ENCODE data around the gene SLC23A2. TPM values are rescaled to one million over a fixed set of nuclear protein-coding genes. Genes with fewer than 3 reads are reported as not detected.
A peak's percentile ranks its signal among the peaks of the same experiment; 100 is the strongest.

The SLC23A2 gene
- total and polyA plus RNA-seq, 2 donors = 5.7 to 8.6 TPM

DNA sequence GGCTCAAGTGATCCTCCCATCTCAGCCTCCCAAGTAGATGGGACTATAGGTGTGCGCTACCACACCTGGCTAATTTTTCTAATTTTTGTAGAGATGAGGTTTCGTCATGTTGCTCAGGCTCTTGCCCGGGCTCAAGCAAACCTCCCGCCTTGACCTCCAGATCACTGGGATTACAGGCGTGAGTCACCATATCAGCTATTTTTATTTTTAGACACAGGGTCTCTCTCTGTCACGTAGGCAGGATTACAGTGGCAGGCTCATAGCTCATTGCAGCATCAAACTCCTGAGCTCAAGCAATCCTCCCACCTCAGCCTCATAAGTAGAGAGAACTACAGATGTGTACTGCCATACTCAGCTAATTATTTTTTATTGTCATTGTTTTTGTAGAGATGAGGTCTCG is 41.7 kb downstream of the SLC23A2 start:
- peaks cover 2 to 10% of the 10 kb centered on the region in 2 donors for H3K4me1 ChIP-seq (ENCODE audit: control insufficient read depth in 2 of 2, insufficient read depth in 2 of 2, low read length in 2 of 2)
- no peak for DNase-seq (ENCODE audit: low read depth in 6 of 9, low spot score in 9 of 9)
- no peak overlapping the region for H3K27ac ChIP-seq (ENCODE audit: low read depth in 1 of 2, low read length in 1 of 2)
- no peaks in the 10 kb centered on the region for H3K36me3 ChIP-seq (ENCODE audit: control insufficient read depth in 2 of 2, insufficient read depth in 2 of 2, low read length in 1 of 2)
- H3K9me3 ChIP-seq (ENCODE audit: control insufficient read depth in 2 of 2, insufficient read depth in 1 of 2, low read length in 1 of 2) = no peaks in the 10 kb centered on the region
- WGBS = 98% methylated on average over 7 of the region's 7 CpGs
- no peak overlapping the region for H3K4me3 ChIP-seq (ENCODE audit: low read length in 2 of 2)
- no peaks in the 10 kb centered on the region for H3K27me3 ChIP-seq (ENCODE audit: control insufficient read depth in 2 of 2, insufficient read depth in 1 of 2, low read length in 1 of 2)

DNA sequence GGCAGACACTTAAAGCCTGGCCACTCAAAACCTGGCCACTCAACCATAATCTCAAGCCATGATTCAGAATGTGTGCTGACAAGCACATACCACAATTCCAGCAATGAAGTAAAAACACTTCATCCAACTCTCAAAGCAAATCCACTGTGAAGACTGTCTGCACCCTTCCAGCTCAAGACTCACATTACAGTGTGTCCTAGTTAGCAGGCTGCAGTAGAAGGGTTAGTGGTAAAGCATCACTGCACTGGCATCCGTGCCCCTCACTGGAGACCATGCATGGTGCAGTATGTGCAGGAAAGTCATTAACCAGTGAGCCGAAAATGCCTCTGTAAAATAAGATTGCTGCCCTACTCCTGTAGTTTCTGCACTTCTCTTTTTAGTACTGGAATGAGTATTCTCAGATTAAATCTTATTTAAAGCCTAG is 43.4 kb downstream of the SLC23A2 start:
- Histone ChIP-seq H3K4me3 (ENCODE audit: low read length in 2 of 2) (no peak overlapping the region), H3K27me3 (ENCODE audit: control insufficient read depth in 2 of 2, insufficient read depth in 1 of 2, low read length in 1 of 2) (no peaks in the 10 kb centered on the region), H3K9me3 (ENCODE audit: control insufficient read depth in 2 of 2, insufficient read depth in 1 of 2, low read length in 1 of 2) (no peaks in the 10 kb centered on the region), H3K27ac (ENCODE audit: low read depth in 1 of 2, low read length in 1 of 2) (no peak overlapping the region), H3K36me3 (ENCODE audit: control insufficient read depth in 2 of 2, insufficient read depth in 2 of 2, low read length in 1 of 2) (no peaks in the 10 kb centered on the region), H3K4me1 (ENCODE audit: control insufficient read depth in 2 of 2, insufficient read depth in 2 of 2, low read length in 2 of 2) (peaks cover 2 to 10% of the 10 kb centered on the region in 2 donors)
- no peak for DNase-seq (ENCODE audit: low read depth in 6 of 9, low spot score in 9 of 9)
- 92% methylated on average over 2 of the region's 2 CpGs for whole genome bisulfite sequencing

DNA sequence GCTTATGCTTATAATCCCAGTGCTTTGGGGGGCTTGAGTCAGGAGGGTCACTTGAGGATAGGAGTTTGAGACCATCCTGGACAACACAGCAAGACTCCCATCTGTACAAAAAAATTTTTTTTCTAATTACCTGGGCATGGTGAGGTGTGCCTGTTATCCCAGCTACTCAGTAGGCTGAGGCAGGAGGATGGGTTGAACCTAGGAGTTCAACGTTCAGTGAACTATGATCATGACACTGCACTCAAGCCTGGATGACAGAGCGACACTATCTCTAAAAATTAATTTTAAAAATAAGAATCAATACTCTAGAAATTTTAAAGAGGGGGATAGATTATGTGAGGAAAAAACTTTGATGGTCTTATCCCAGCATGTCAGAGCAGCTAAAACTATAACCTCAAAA is 44.1 kb downstream of the SLC23A2 start:
- WGBS = 98% methylated on average over 2 of the region's 2 CpGs
- H3K9me3 ChIP-seq (ENCODE audit: control insufficient read depth in 2 of 2, insufficient read depth in 1 of 2, low read length in 1 of 2) = no peaks in the 10 kb centered on the region
- H3K4me1 ChIP-seq (ENCODE audit: control insufficient read depth in 2 of 2, insufficient read depth in 2 of 2, low read length in 2 of 2) = peaks cover 2 to 6% of the 10 kb centered on the region in 2 donors

DNA sequence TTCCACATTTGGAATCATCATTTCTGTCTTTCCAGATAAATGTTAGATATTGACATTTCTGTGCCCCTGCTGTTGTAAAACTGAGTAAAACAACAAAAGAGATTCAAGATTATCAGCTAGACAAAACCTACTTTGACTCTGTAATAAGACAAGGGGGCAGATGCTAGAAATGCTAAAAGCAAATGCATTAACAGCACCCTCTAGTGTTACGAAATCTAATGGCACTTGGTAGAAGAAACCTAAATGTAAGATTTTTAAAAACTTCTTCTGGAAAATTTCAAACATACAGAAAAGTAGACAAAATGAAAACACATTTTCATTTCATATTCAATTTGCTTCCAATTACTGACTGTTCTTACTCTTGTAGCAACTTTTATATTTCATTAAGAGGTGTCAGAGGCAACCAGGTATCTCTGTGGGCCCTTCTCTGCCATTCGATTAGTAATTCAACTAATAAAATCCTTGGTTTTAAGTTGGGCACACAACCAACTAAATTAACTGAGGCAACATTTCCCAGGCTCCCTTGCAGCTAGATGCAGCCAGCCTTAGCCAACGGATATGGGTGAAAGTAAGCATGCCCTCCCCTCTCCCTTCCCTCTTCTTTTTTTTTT is 45.0 kb downstream of the SLC23A2 start:
- Histone ChIP-seq H3K4me3 (ENCODE audit: low read length in 2 of 2) (no peak overlapping the region), H3K27me3 (ENCODE audit: control insufficient read depth in 2 of 2, insufficient read depth in 1 of 2, low read length in 1 of 2) (no peaks in the 10 kb centered on the region), H3K9me3 (ENCODE audit: control insufficient read depth in 2 of 2, insufficient read depth in 1 of 2, low read length in 1 of 2) (no peaks in the 10 kb centered on the region), H3K36me3 (ENCODE audit: control insufficient read depth in 2 of 2, insufficient read depth in 2 of 2, low read length in 1 of 2) (no peaks in the 10 kb centered on the region), H3K4me1 (ENCODE audit: control insufficient read depth in 2 of 2, insufficient read depth in 2 of 2, low read length in 2 of 2) (no peaks in the 10 kb centered on the region), H3K27ac (ENCODE audit: low read depth in 1 of 2, low read length in 1 of 2) (no peak overlapping the region)
- DNase-seq (ENCODE audit: low read depth in 6 of 9, low spot score in 9 of 9) = peak in 8 of 9 donors; percentile 49 to 80 (median 65)
- WGBS = 63% methylated on average over 3 of the region's 3 CpGs

More for the DNA sequence above, 44.1 kb downstream of the SLC23A2 start:
- H3K36me3 ChIP-seq (ENCODE audit: control insufficient read depth in 2 of 2, insufficient read depth in 2 of 2, low read length in 1 of 2) = no peaks in the 10 kb centered on the region
- H3K27me3 ChIP-seq (ENCODE audit: control insufficient read depth in 2 of 2, insufficient read depth in 1 of 2, low read length in 1 of 2) = no peaks in the 10 kb centered on the region
- H3K4me3 ChIP-seq (ENCODE audit: low read length in 2 of 2) = no peak overlapping the region
- DNase-seq (ENCODE audit: low read depth in 6 of 9, low spot score in 9 of 9) = no peak
- H3K27ac ChIP-seq (ENCODE audit: low read depth in 1 of 2, low read length in 1 of 2) = no peak overlapping the region

DNA sequence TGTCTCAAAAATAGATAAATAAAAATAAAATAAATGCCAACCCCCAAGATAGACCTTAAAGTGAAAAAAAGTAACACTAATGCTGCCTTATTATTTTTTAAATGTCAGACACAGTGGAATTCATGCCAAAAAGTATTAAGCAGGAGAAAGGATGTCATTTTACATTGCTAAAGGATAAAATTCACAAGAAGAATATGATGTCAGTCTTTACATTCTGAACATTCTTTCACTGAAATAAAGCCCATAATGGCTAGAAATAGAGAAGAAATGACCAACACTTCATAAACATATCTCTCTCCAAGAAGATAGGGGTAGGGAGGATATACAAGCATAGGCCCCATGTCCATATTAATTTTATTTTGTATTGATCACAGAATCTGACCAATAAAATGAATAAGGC is 47.4 kb downstream of the SLC23A2 start:
- H3K36me3 ChIP-seq (ENCODE audit: control insufficient read depth in 2 of 2, insufficient read depth in 2 of 2, low read length in 1 of 2) = no peaks in the 10 kb centered on the region
- no peaks in the 10 kb centered on the region for H3K27me3 ChIP-seq (ENCODE audit: control insufficient read depth in 2 of 2, insufficient read depth in 1 of 2, low read length in 1 of 2)
- no peaks in the 10 kb centered on the region for H3K9me3 ChIP-seq (ENCODE audit: control insufficient read depth in 2 of 2, insufficient read depth in 1 of 2, low read length in 1 of 2)
- H3K4me3 ChIP-seq (ENCODE audit: low read length in 2 of 2) = no peak overlapping the region
- no peak overlapping the region for H3K27ac ChIP-seq (ENCODE audit: low read depth in 1 of 2, low read length in 1 of 2)
- no peaks in the 10 kb centered on the region for H3K4me1 ChIP-seq (ENCODE audit: control insufficient read depth in 2 of 2, insufficient read depth in 2 of 2, low read length in 2 of 2)
- no peak for DNase-seq (ENCODE audit: low read depth in 6 of 9, low spot score in 9 of 9)

DNA sequence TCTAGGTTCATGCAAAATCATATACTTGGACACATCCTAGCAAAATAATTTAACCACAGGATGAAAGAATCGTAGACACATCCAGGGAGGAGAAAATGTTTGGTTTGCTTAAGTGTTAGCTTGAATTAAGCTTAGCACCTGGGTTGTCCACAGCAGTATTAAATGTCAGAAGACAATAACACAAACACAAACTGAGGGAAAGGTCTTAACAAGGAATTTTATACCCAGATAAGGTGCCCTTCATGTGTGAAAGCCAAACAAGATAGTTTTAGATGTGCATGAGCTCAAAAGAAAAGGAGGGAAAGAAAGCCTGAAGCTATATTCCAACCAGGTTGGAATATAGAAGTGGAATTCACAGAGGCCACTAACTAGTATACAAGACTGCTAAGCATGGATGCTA is 49.1 kb downstream of the SLC23A2 start:
- no peak overlapping the region for H3K27ac ChIP-seq (ENCODE audit: low read depth in 1 of 2, low read length in 1 of 2)
- H3K36me3 ChIP-seq (ENCODE audit: control insufficient read depth in 2 of 2, insufficient read depth in 2 of 2, low read length in 1 of 2) = peaks cover 2 to 5% of the 10 kb centered on the region in 2 donors
- H3K4me1 ChIP-seq (ENCODE audit: control insufficient read depth in 2 of 2, insufficient read depth in 2 of 2, low read length in 2 of 2) = no peaks in the 10 kb centered on the region
- H3K9me3 ChIP-seq (ENCODE audit: control insufficient read depth in 2 of 2, insufficient read depth in 1 of 2, low read length in 1 of 2) = no peaks in the 10 kb centered on the region
- H3K27me3 ChIP-seq (ENCODE audit: control insufficient read depth in 2 of 2, insufficient read depth in 1 of 2, low read length in 1 of 2) = no peaks in the 10 kb centered on the region
- no peak for DNase-seq (ENCODE audit: low read depth in 6 of 9, low spot score in 9 of 9)
- 94% methylated on average over 1 of the region's 1 CpG for WGBS
- H3K4me3 ChIP-seq (ENCODE audit: low read length in 2 of 2) = no peak overlapping the region

DNA sequence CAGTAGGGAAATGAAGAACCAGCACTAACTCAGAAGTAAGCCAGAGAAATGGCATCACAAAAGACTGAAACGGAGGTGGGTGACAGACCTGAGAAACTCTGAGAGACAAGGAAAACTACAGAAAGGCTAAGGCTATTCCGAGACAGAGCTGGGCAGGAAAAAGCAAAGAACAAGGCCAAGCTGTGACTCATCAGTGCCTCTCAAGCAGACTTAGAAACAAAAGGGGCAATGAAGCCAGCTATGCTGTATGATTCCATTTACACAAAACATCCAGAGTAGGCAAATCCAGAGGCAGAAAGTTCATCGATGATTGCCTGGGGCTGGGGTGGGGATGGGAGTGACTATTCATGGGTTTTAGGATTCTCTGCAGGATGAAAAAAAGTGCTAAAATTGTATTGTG is 50.0 kb downstream of the SLC23A2 start:
- H3K4me3 ChIP-seq (ENCODE audit: low read length in 2 of 2) = no peak overlapping the region
- peaks cover 2 to 5% of the 10 kb centered on the region in 2 donors for H3K36me3 ChIP-seq (ENCODE audit: control insufficient read depth in 2 of 2, insufficient read depth in 2 of 2, low read length in 1 of 2)
- 93% methylated on average over 3 of the region's 3 CpGs for WGBS
- no peak overlapping the region for H3K27ac ChIP-seq (ENCODE audit: low read depth in 1 of 2, low read length in 1 of 2)
- no peaks in the 10 kb centered on the region for H3K9me3 ChIP-seq (ENCODE audit: control insufficient read depth in 2 of 2, insufficient read depth in 1 of 2, low read length in 1 of 2)
- DNase-seq (ENCODE audit: low read depth in 6 of 9, low spot score in 9 of 9) = no peak
- no peaks in the 10 kb centered on the region for H3K27me3 ChIP-seq (ENCODE audit: control insufficient read depth in 2 of 2, insufficient read depth in 1 of 2, low read length in 1 of 2)
- H3K4me1 ChIP-seq (ENCODE audit: control insufficient read depth in 2 of 2, insufficient read depth in 2 of 2, low read length in 2 of 2) = no peaks in the 10 kb centered on the region

DNA sequence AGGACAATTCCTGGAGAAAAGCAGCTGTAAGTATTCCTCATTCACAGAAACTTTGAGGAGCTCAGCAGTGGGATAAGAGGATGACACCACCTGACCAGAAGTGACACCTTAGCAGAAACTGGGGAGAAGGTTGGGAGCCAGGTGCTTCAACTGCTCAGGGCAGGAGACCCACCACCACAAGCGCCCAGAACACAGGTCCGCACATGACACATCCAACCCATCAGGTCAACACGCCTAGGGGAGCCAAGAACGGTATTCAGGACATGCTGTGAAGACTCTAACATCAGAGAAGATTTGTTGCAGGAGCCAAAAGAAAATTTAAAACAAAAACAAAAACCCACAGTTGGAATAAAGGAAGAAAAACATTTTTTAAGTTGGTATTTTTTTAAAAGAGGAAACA is 50.5 kb downstream of the SLC23A2 start:
- Histone ChIP-seq H3K4me1 (ENCODE audit: control insufficient read depth in 2 of 2, insufficient read depth in 2 of 2, low read length in 2 of 2) (no peaks in the 10 kb centered on the region), H3K9me3 (ENCODE audit: control insufficient read depth in 2 of 2, insufficient read depth in 1 of 2, low read length in 1 of 2) (no peaks in the 10 kb centered on the region)

DNA sequence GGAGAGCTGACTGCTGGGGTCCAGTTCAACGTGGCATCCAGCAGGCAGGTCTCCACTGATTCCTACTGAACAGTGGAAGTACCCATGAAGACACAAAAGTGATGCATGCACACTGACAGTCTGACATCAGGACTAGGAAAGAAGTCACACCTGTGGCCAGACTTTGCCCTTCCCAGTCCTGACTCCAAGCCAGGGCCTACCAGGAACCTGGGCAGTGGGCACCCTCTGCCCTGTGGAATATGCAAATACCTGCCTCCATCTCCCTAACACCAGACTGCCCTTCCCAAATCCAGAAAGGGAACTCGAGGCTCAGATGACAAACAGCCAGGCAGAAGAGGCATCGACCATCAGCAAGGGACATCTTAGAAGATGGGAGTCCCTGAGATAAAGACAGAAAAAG is 50.9 kb downstream of the SLC23A2 start:
- H3K9me3 ChIP-seq (ENCODE audit: control insufficient read depth in 2 of 2, insufficient read depth in 1 of 2, low read length in 1 of 2) = no peaks in the 10 kb centered on the region
- H3K36me3 ChIP-seq (ENCODE audit: control insufficient read depth in 2 of 2, insufficient read depth in 2 of 2, low read length in 1 of 2) = peaks cover 2 to 5% of the 10 kb centered on the region in 2 donors
- H3K4me1 ChIP-seq (ENCODE audit: control insufficient read depth in 2 of 2, insufficient read depth in 2 of 2, low read length in 2 of 2) = no peaks in the 10 kb centered on the region
- no peak overlapping the region for H3K27ac ChIP-seq (ENCODE audit: low read depth in 1 of 2, low read length in 1 of 2)
- no peaks in the 10 kb centered on the region for H3K27me3 ChIP-seq (ENCODE audit: control insufficient read depth in 2 of 2, insufficient read depth in 1 of 2, low read length in 1 of 2)
- 96% methylated on average over 3 of the region's 3 CpGs for WGBS
- DNase-seq (ENCODE audit: low read depth in 6 of 9, low spot score in 9 of 9) = no peak
- H3K4me3 ChIP-seq (ENCODE audit: low read length in 2 of 2) = no peak overlapping the region

More for the DNA sequence above, 50.5 kb downstream of the SLC23A2 start:
- Histone ChIP-seq H3K4me3 (ENCODE audit: low read length in 2 of 2) (no peak overlapping the region), H3K27ac (ENCODE audit: low read depth in 1 of 2, low read length in 1 of 2) (no peak overlapping the region), H3K27me3 (ENCODE audit: control insufficient read depth in 2 of 2, insufficient read depth in 1 of 2, low read length in 1 of 2) (no peaks in the 10 kb centered on the region), H3K36me3 (ENCODE audit: control insufficient read depth in 2 of 2, insufficient read depth in 2 of 2, low read length in 1 of 2) (peaks cover 2 to 5% of the 10 kb centered on the region in 2 donors)
- no peak for DNase-seq (ENCODE audit: low read depth in 6 of 9, low spot score in 9 of 9)
- WGBS = 97% methylated on average over 4 of the region's 4 CpGs

Data from thymus (tissue), 11 donors.